Measurements from ENCODE around the gene SH3PXD2B.
"Not testable (repeated sequence)": the region's sequence is repeated elsewhere in the genome, so short reads cannot be mapped to it uniquely, and the experiment has no call there.

The SH3PXD2B gene

DNA sequence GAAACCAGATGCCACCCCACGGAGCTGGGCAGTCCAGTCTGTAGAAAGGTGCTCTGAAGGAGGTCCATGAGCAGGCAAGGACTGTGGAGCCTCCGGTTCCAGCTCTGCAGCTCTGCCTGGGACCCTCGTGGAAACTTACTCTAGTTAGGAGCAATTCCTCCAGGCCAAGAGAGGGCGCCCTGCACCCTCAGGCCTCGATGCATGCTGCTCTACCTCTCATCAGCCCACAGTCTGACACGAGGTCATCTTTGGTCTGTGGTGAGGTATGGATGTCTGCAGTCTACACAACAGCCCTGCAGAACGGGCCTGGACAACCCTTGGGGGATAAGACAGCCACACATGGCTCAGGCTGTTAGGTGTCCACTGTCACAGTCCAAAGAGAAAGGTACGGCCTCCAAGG lies 120.1 kb downstream of the SH3PXD2B start:
- peak; percentile 26 for DNase-seq

- not testable (repeated sequence) for DNase-seq
Measured at GRCh38 chr5:172326901-172327300, 127.4 kb downstream of the SH3PXD2B start.

DNA sequence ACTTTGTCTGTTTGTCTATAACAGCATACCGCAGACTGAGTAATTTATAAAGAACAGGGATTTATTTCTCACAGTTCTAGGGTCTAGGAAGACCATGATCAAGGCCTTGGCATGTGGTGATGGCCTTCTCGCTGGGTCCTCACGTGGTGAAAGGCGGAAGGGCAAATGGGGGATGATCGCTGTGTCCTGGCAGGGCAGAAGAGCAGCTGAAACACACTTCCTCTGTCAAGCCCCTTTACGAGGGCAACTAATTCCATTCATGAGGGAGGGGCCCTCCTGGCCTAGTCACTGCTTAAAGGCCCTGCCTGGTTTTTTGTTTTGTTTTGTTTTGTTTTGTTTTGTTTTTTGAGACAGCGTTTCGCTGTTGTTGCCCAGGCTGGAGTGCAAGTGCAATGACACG lies 128.9 kb downstream of the SH3PXD2B start:
- DNase-seq: no peak

DNA sequence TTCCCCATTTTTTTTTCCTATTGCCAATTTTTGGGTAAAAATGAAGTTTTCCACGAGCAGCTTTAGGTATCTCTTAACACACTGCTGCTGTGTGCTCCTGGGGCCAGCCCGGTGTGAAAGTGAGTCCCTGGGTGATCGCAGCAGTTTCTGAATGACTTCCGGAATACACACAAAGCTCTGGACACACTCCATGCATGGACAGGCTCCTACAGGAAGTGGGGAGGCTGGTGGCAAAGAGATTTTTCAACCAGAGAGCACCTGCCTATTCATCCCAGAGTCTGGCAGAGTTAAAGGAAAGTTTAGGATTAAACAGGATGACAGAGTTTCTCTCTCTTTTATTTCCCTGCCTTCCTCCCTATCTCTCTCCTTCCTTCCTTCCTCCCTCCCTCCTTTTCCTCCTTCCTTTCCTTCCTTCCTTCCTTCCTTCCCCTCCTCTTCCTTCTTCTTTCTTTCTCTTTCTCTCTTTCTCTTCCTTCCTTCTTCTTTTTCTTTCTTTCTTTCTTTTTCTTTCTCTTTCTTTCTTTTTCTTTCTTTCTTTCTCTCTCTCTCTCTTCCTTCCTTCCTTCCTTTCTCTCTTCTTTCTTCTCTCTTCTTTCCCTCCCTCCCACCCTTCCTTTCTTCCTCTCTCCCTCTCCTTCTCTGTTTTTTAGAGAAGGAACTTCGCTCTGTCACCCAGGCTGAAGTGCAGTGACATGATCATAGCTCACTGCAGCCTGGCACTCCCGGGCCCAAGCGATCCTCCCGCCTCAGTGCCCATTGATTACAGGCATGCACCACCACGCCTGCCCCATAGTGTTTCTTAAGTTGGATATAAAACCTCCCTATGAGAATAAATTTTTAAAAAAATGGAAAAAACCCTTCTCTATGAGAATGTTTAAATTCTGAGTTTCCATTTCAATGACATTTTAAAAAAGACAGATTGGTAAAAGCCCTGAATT lies 132.0 kb downstream of the SH3PXD2B start:
- DNase-seq: no peak

GRCh38 chr5:172321593-172321992 lies 132.7 kb downstream of the SH3PXD2B start:
- no peak for DNase-seq

GRCh38 chr5:172319708-172320441 lies 134.4 kb downstream of the SH3PXD2B start:
- no peak for DNase-seq

- no peak for DNase-seq
Measured at GRCh38 chr5:172315587-172316493, 138.5 kb downstream of the SH3PXD2B start.

GRCh38 chr5:172313915-172314314 lies 140.4 kb downstream of the SH3PXD2B start:
- DNase-seq: no peak

DNA sequence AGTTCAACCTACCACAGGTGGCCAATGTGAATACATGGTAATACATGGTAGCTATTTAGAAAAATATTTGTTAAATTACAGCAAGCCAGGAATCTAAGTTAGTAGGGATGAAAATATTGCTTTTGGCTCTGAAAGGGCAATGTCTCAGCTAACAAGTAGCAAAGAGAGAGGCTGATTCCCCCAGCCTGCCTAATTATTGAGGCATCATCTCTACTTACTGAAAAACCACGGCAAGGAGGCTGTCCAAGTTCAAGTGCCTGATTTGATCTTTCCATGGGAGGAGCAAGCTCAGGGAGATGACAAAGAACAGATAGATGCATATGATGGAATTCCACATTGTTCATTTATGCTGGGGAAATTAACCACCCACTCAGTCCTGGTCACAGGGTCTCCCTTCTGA lies 142.0 kb downstream of the SH3PXD2B start:
- DNase-seq: no peak

- DNase-seq: no peak
Measured at GRCh38 chr5:172311605-172312004, 142.7 kb downstream of the SH3PXD2B start.

- DNase-seq: no peak
Measured at GRCh38 chr5:172311026-172311425, 143.3 kb downstream of the SH3PXD2B start.

GRCh38 chr5:172305380-172305779 lies 148.9 kb downstream of the SH3PXD2B start:
- no peak for DNase-seq

- no peak for DNase-seq
Measured at GRCh38 chr5:172303572-172304335, 150.6 kb downstream of the SH3PXD2B start.

DNA sequence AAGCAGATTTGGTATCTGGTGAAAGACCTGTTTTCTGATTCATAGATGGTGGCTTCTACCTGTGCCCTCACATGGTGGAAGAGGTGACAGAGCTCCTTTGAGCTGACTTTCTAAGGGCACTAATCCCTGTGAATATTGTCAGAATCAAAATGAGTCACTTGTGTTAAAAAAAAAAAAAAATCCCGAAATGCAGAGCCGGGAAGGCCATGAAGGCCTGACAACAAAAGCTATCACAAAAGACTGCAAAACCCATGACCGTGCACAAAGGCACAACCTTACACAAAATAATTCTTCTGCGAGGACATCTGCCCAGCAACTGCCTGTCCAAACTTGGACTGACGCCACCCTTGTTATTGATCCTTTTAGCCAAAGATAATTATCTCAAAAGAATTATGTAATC lies 151.2 kb downstream of the SH3PXD2B start:
- no peak for DNase-seq

DNA sequence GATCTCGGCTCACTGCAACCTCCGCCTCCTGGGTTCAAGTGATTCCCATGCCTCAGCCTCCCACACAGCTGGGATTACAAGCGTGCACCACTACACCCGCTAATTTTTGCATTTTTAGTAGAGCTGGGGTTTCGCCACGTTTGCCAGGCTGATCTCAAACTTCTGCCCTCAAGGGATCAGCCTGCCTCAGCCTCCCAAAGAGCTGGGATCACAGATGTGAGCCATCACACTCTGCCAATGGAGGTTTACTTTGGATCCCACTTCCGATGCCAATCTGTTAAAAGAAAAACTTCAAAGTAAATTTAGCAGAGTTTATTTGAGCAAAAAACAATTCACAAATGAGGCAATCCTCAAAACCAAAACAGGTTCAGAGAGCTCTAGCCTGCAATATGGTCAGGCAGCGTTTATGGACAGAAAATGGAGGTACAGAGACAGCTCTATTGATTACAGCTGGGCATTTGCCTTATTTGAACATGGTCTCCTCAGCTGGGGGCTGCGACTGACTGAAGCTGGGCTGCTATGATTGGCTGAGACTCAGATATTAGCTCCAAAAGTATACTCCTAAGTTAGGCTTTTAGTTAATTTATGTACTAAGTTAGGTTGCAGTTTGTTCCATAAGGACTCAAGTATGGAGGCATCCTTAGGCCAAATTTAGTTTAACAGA lies 152.1 kb downstream of the SH3PXD2B start:
- no peak for DNase-seq

- DNase-seq: no peak
Measured at GRCh38 chr5:172299916-172300439, 154.3 kb downstream of the SH3PXD2B start.

DNA sequence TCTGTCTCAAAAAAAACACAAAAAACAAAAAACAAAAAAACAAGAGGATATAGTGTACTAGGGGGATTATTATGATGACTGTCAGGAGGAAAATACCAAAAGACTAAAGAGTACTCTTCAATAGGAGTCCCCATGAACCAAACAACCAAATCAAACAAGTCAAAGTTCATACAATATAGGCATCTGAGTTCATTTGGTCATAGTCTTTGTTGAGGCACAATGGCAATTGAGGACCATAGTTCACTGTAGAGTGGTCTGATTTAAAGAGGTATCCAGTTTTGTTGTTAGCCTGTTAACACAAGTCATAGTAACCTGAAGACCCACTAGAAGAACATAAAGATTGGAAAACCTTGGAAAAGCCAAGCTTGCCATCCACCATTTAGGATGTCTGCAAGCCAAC lies 159.5 kb downstream of the SH3PXD2B start:
- DNase-seq: no peak

- no peak for DNase-seq
Measured at GRCh38 chr5:172293745-172294342, 160.5 kb downstream of the SH3PXD2B start.

DNA sequence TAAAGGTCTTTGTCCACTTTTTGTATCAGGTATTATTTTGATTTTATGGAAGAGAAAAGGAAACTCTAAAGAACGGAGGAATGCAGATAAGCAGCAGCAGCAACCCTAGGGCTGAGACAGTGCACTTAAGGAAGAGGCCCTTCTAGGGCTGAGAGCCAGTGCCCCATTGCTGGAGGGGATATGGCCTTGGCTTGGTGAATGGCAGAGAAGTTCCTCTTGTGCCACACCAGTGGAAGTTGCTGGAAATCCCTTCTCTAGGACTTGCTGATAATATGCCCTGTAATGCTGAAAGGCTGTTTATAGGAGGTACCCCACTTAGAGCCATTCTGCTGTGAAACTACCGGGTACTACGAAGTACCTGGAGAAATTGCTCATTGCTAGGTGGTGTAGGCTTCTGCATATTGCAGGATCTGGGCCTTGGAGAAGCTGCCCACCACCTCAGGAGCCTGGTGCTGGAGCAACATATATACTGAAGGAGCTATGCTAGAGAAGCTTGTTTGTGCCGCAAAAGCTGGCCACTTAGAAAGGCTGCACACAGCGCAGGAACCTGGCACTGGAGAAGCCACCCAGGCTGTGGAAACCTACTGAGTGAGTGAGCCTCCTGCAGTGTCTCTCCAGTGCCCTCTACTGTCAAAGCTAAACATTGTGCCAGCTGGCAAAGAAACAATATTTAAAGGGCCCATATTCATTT lies 161.1 kb downstream of the SH3PXD2B start:
- peak; percentile 89 for DNase-seq

DNA sequence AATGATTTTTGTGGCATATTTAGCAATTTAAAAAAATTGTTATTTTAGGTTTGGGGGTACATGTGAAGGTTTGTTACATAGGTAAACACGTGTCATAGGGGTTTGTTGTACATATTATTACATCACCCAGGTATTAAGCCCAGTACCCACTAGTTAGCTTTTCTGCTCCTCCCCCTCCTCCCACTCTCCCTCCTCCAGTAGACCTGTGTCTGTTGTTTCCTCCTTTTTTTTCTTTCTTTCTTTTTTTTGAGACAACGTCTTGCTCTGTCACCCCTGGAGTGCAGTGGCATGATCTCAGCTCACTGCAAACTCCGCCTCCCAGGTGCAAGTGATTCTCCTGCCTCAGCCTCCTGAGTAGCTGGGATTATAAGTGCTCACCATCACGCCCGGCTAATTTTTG lies 162.5 kb downstream of the SH3PXD2B start:
- not testable (repeated sequence) for DNase-seq
